DMS 273 (cell line): ENCODE results near the gene CDKAL1.
"Not testable (repeated sequence)": the region's sequence is repeated elsewhere in the genome, so short reads cannot be mapped to it uniquely, and the experiment has no call there.

Source experiments
- DNase-seq: peaks from one replicate; lab custom pipeline; 2025; ENCODE audit not compliant: unreplicated experiment; lab: John Stamatoyannopoulos, UW

The CDKAL1 gene

GRCh38 chr6:20826378-20826777, 292.1 kb downstream of the CDKAL1 start:
- DNase-seq = peak; percentile 55

- no peak for DNase-seq
Observed at GRCh38 chr6:20827798-20828197, 293.5 kb downstream of the CDKAL1 start.

- DNase-seq = no peak
Observed at GRCh38 chr6:20830576-20830975, 296.3 kb downstream of the CDKAL1 start.

GRCh38 chr6:20831251-20831650, 297.0 kb downstream of the CDKAL1 start:
- DNase-seq = not testable (repeated sequence)

GRCh38 chr6:20833881-20834515, 299.7 kb downstream of the CDKAL1 start:
- no peak for DNase-seq

- no peak for DNase-seq
Observed at GRCh38 chr6:20835315-20836010, 301.2 kb downstream of the CDKAL1 start.

- DNase-seq = no peak
Observed at GRCh38 chr6:20837189-20837588, 302.9 kb downstream of the CDKAL1 start.

GRCh38 chr6:20838113-20838512, 303.9 kb downstream of the CDKAL1 start:
- DNase-seq = no peak

GRCh38 chr6:20839630-20840029, 305.4 kb downstream of the CDKAL1 start:
- no peak for DNase-seq

- DNase-seq = no peak
Observed at GRCh38 chr6:20840675-20841074, 306.4 kb downstream of the CDKAL1 start.

- no peak for DNase-seq
Observed at GRCh38 chr6:20841806-20842205, 307.5 kb downstream of the CDKAL1 start.

GRCh38 chr6:20845592-20845991, 311.3 kb downstream of the CDKAL1 start:
- no peak for DNase-seq

GRCh38 chr6:20846602-20847028, 312.4 kb downstream of the CDKAL1 start:
- no peak for DNase-seq

- peak; percentile 22 for DNase-seq
Observed at GRCh38 chr6:20847904-20848303, 313.6 kb downstream of the CDKAL1 start.

GRCh38 chr6:20850686-20851416, 316.6 kb downstream of the CDKAL1 start:
- no peak for DNase-seq

- no peak for DNase-seq
Observed at GRCh38 chr6:20851795-20852194, 317.5 kb downstream of the CDKAL1 start.

GRCh38 chr6:20853828-20854227, 319.6 kb downstream of the CDKAL1 start:
- no peak for DNase-seq

- no peak for DNase-seq
Observed at GRCh38 chr6:20856681-20857288, 322.5 kb downstream of the CDKAL1 start.

GRCh38 chr6:20861481-20861880, 327.2 kb downstream of the CDKAL1 start:
- peak; percentile 72 for DNase-seq

GRCh38 chr6:20866036-20866435, 331.8 kb downstream of the CDKAL1 start:
- peak; percentile 43 for DNase-seq

GRCh38 chr6:20866935-20867703, 332.9 kb downstream of the CDKAL1 start:
- no peak for DNase-seq
